HCT116 (cell line): ENCODE data around the gene ENGASE. TPM values are rescaled to one million over a fixed set of nuclear protein-coding genes. Genes with fewer than 3 reads are reported as not detected.

Experiments used
- ATAC-seq: fragments of 200-7000 bp; cut with Tn5 transposase; 2 replicates; pipeline ENCODE4 v1.9.1; 2020; ENCODE audit warnings: mild to moderate bottlenecking, moderate library complexity
- BruUV-seq: library from RNA; stranded (reverse); fragments of 400-500 nt; replicated peaks from 2 replicates; lab custom pipeline; 2021; lab: Mats Ljungman, UMichigan
- CTCF ChIA-PET: fragments of 300-600 bp; sonication (Branson Sonifier 250); formaldehyde crosslinking; loops from one replicate; lab custom pipeline; 2021; ENCODE audit warnings: antibody characterized with exemption; lab: Charles Lee
- POLR2A ChIA-PET: fragments of 300-600, 350-600 bp; sonication (Branson Sonifier 250); formaldehyde crosslinking; loops from one replicate; lab custom pipeline; 2021; ENCODE audit warnings: antibody characterized with exemption; lab: Charles Lee
- RAD21 ChIA-PET, 2 experiments: fragments of 300-600 bp; sonication (Branson Sonifier 250); formaldehyde crosslinking; loops; one replicate each; lab custom pipeline; 2023; ENCODE audit warnings: low total read pairs in 2 of 2; ENCODE audit not compliant: uncharacterized antibody in 2 of 2, unreplicated experiment in 2 of 2, low non-redundant PET in 1 of 2; lab: Charles Lee
- DNase-seq: peaks from one replicate; pipeline ENCODE4 v3.0.0-alpha.2; 2010; ENCODE audit warnings: low read depth, low spot score
- H2AFZ ChIP-seq: fragments of 200-600 bp; shearing (Covaris generic), sonication (generic); 2 replicates; pipeline ENCODE4 v1.6.1; 2017; ENCODE audit warnings: low read depth, mixed run types, mixed read lengths, antibody characterized with exemption, low read length; ENCODE audit not compliant: poor library complexity, severe bottlenecking
- H3K27ac ChIP-seq: 2 replicates; pipeline ENCODE4 v1.5.1; 2012; ENCODE audit warnings: low read depth, low read length
- H3K27me3 ChIP-seq: fragments of 200-600 bp; sonication (generic); 2 replicates; pipeline ENCODE4 v1.6.1; 2016; ENCODE audit warnings: mixed run types, low read length, mixed read lengths; ENCODE audit not compliant: insufficient read depth
- H3K36me3 ChIP-seq, 2 experiments: fragments of 200-500 bp in 1 of 2; fragments of 200-600 bp in 1 of 2; sonication (Bioruptor generic) in 1 of 2; sonication (generic) in 1 of 2; 2 replicates each; pipeline versions ENCODE4 v1.5.1 to v1.6.1; 2014 to 2016; ENCODE audit warnings: low read length in 2 of 2, inconsistent platforms in 1 of 2, mixed read lengths in 1 of 2, mixed run types in 1 of 2; ENCODE audit not compliant: insufficient read depth in 2 of 2, control insufficient read depth in 1 of 2
- H3K4me1 ChIP-seq, 2 experiments: fragments of 200-600 bp in 1 of 2; sonication (generic) in 1 of 2; 2 replicates each; pipeline versions ENCODE4 v1.5.1 to v1.6.1; 2012 to 2017; ENCODE audit warnings: low read length in 2 of 2, inconsistent platforms in 1 of 2, mild to moderate bottlenecking in 1 of 2, mixed read lengths in 1 of 2, mixed run types in 1 of 2, moderate library complexity in 1 of 2; ENCODE audit not compliant: insufficient read depth in 2 of 2, control insufficient read depth in 1 of 2
- H3K4me2 ChIP-seq: fragments of 200-600 bp; sonication (generic); 2 replicates; pipeline ENCODE4 v1.6.1; 2017; ENCODE audit warnings: mixed run types, low read length, mixed read lengths
- H3K4me3 ChIP-seq, 2 experiments: fragments of 200-600 bp in 1 of 2; sonication (generic) in 1 of 2; replicated peaks in 1 of 2; 2 replicates each; pipeline ENCODE4 v1.5.1; 2011 to 2016; ENCODE audit warnings: low read length in 2 of 2, control low read depth in 1 of 2, low read depth in 1 of 2, mild to moderate bottlenecking in 1 of 2, mixed read lengths in 1 of 2, mixed run types in 1 of 2
- H3K79me2 ChIP-seq: fragments of 200-600 bp; sonication (generic); 2 replicates; pipeline ENCODE4 v1.6.1; 2017; ENCODE audit warnings: mild to moderate bottlenecking, mixed run types, low read length, moderate library complexity, mixed read lengths; ENCODE audit not compliant: insufficient read depth
- H3K9ac ChIP-seq: fragments of 200-600 bp; sonication (generic); 2 replicates; pipeline ENCODE4 v1.6.1; 2016; ENCODE audit warnings: low read length, mixed read lengths
- H3K9me2 ChIP-seq: fragments of 200-600 bp; sonication (generic), shearing (Covaris generic); 2 replicates; pipeline ENCODE4 v1.6.1; 2017; ENCODE audit warnings: mixed run types, mild to moderate bottlenecking, moderate library complexity; ENCODE audit not compliant: insufficient read depth
- H3K9me3 ChIP-seq, 2 experiments: fragments of 200-500 bp in 1 of 2; fragments of 200-600 bp in 1 of 2; sonication (Bioruptor generic) in 1 of 2; sonication (generic) in 1 of 2; 2 replicates each; pipeline ENCODE4 v1.6.1; 2014 to 2017; ENCODE audit warnings: low read length in 2 of 2, mixed read lengths in 2 of 2, inconsistent platforms in 1 of 2, low read depth in 1 of 2, mild to moderate bottlenecking in 1 of 2, mixed run types in 1 of 2, moderate library complexity in 1 of 2; ENCODE audit not compliant: control insufficient read depth in 1 of 2, insufficient read depth in 1 of 2
- H4K20me1 ChIP-seq: fragments of 200-600 bp; sonication (generic), shearing (Covaris generic); 2 replicates; pipeline ENCODE4 v1.6.1; 2017; ENCODE audit warnings: mixed run types, mild to moderate bottlenecking, moderate library complexity; ENCODE audit not compliant: insufficient read depth
- ATF3 ChIP-seq: IDR thresholded peaks from 2 replicates; pipeline ENCODE4 v1.6.1; 2012
- CEBPB ChIP-seq: IDR thresholded peaks from 2 replicates; pipeline ENCODE4 v1.6.1; 2012; ENCODE audit warnings: low read depth
- CTCF ChIP-seq, 3 experiments: fragments of 200-600 bp in 1 of 3; sonication (generic) in 1 of 3; IDR thresholded peaks in 2 of 3; conservative IDR thresholded peaks in 1 of 3; 2 replicates each; pipeline ENCODE4 v1.5.1; 2012 to 2017; ENCODE audit warnings: low read depth in 2 of 3, low read length in 2 of 3, antibody characterized with exemption in 1 of 3, borderline replicate concordance in 1 of 3, control low read depth in 1 of 3, mild to moderate bottlenecking in 1 of 3, mixed read lengths in 1 of 3, mixed run types in 1 of 3, moderate library complexity in 1 of 3; ENCODE audit not compliant: insufficient read depth in 1 of 3
- ELF1 ChIP-seq: IDR thresholded peaks from 2 replicates; pipeline ENCODE4 v1.6.1; 2012; ENCODE audit warnings: low read depth, borderline replicate concordance
- EZH2phosphoT487 ChIP-seq: fragments of 200-600 bp; IDR thresholded peaks from 2 replicates; pipeline ENCODE4 v1.6.1; 2018; ENCODE audit warnings: antibody characterized with exemption, borderline replicate concordance
- FOSL1 ChIP-seq: IDR thresholded peaks from 2 replicates; pipeline ENCODE4 v1.6.1; 2012; ENCODE audit warnings: low read depth
- JUND ChIP-seq: IDR thresholded peaks from 2 replicates; pipeline ENCODE4 v1.6.1; 2012
- MAX ChIP-seq: IDR thresholded peaks from 2 replicates; pipeline ENCODE4 v1.6.1; 2012
- POLR2A ChIP-seq: IDR thresholded peaks from 2 replicates; pipeline ENCODE4 v1.7.0; 2011; ENCODE audit warnings: borderline replicate concordance; ENCODE audit not compliant: insufficient read depth, insufficient read length; ENCODE audit errors: extremely low read depth
- POLR2AphosphoS5 ChIP-seq: IDR thresholded peaks from 2 replicates; pipeline ENCODE4 v1.6.1; 2011; ENCODE audit warnings: mild to moderate bottlenecking, low read depth, low read length, moderate library complexity
- SIN3A ChIP-seq: IDR thresholded peaks from 2 replicates; pipeline ENCODE4 v1.6.1; 2012; ENCODE audit warnings: low read depth
- SP1 ChIP-seq: IDR thresholded peaks from 2 replicates; pipeline ENCODE4 v1.6.1; 2012; ENCODE audit warnings: low read depth
- SRF ChIP-seq: IDR thresholded peaks from 2 replicates; pipeline ENCODE4 v1.6.1; 2012; ENCODE audit warnings: low read depth
- TCF7L2 ChIP-seq: IDR thresholded peaks from 2 replicates; pipeline ENCODE4 v1.7.0; 2011; ENCODE audit warnings: borderline replicate concordance, inconsistent platforms; ENCODE audit not compliant: insufficient read depth, insufficient read length; ENCODE audit errors: extremely low read depth
- YY1 ChIP-seq: IDR thresholded peaks from 2 replicates; pipeline ENCODE4 v1.6.1; 2011; ENCODE audit warnings: low read length, low read depth, moderate library complexity, mild to moderate bottlenecking; ENCODE audit not compliant: insufficient replicate concordance; ENCODE audit errors: extremely low read depth
- ZBTB33 ChIP-seq: IDR thresholded peaks from 2 replicates; pipeline ENCODE4 v1.6.1; 2011; ENCODE audit warnings: mild to moderate bottlenecking, low read length, moderate library complexity; ENCODE audit not compliant: insufficient replicate concordance; ENCODE audit errors: extremely low read depth
- ZFX ChIP-seq: fragments of 450-650 bp; IDR thresholded peaks from 2 replicates; pipeline ENCODE4 v1.6.1; 2017
- ZNF274 ChIP-seq: fragments of 200-500 bp; sonication (Bioruptor generic); IDR thresholded peaks from 2 replicates; pipeline ENCODE4 v1.6.1; 2014; ENCODE audit warnings: mild to moderate bottlenecking, low read depth, low read length, inconsistent platforms
- intact Hi-C: fragments of 100-400 bp; cut with micrococcal nuclease; formaldehyde crosslinking; loops from 2 replicates; pipeline ENCODE4 v1.10.0; 2022
- total RNA-seq: library from RNA; stranded (reverse); gene quantifications from one replicate; pipeline ENCODE4 v1.2.1, GENCODE V29; 2021; ENCODE audit not compliant: unreplicated experiment

Gene ENGASE
- total RNA-seq, 1 experiment from 2014 or later: 54.2 TPM

- Histone ChIP-seq H3K4me1 (peaks cover 10 to 22% of the 10 kb centered on the region in 2 experiments; a peak in 3 of 4 replicates), H3K9ac (peak overlapping the region; percentile 80), H3K9me2 (no peaks in the 10 kb centered on the region), H4K20me1 (no peaks in the 10 kb centered on the region), H3K27me3 (no peaks in the 10 kb centered on the region), H3K9me3 (no peaks in the 10 kb centered on the region), H3K4me3 (peak overlapping the region; percentile 78 to 91), H3K4me2 (peak overlapping the region; percentile 93), H3K79me2 (peaks cover 9% of the 10 kb centered on the region; the same call in 1 of the 2 replicates), H3K27ac (no peak overlapping the region), H2AFZ (no peak overlapping the region), H3K36me3 (peaks cover 14 to 15% of the 10 kb centered on the region in 2 experiments; a peak in 3 of 4 replicates)
- intact Hi-C loops: no loop called here
- no peak for ATAC-seq
- RAD21 ChIA-PET: no interaction called here
- TF ChIP-seq SRF (no peak), SP1 (no peak), ZBTB33 (no peak), FOSL1 (no peak), ELF1 (no peak), CTCF (IDR thresholded peaks at IDR 0.05 in 2 of 3, conservative IDR thresholded peaks at IDR 0.05 in 1 of 3; ENCODE audit: borderline replicate concordance in 1 of 3, insufficient read depth in 1 of 3, low read depth in 2 of 3, low read length in 2 of 3) (no peak), ZNF274 (no peak), TCF7L2 (no peak), POLR2AphosphoS5 (no peak), EZH2phosphoT487 (no peak), POLR2A (no peak), ATF3 (no peak), CEBPB (no peak), MAX (no peak), JUND (no peak), YY1 (no peak), SIN3A (no peak), ZFX (no peak)
- CTCF ChIA-PET: interaction anchor here (1.9 kb wide), 1 partner anchor 12 kb away, joined by 5 read pairs; no protein-coding TSS in a partner anchor
- no peak for DNase-seq
- BruUV-seq: no TSS peak
- POLR2A ChIA-PET: interaction anchor here (1.6 to 1.7 kb wide), 2 partner anchors 10 to 50 kb away, joined by 3 to 5 read pairs; no protein-coding TSS in a partner anchor
Observed at GRCh38 chr17:79075861-79076406, 1.3 kb downstream of the ENGASE start.
